ENCODE results near the gene DAGLA. TPM values are rescaled to one million over a fixed set of nuclear protein-coding genes. Genes with fewer than 3 reads are reported as not detected.

DAGLA gene
- total RNA-seq, 2 donors from 2014 or later: 7.0 to 9.9 TPM

GRCh38 chr11:61782299-61782698 lies 102.1 kb downstream of the DAGLA start:
- DNase-seq: no peak
- intact Hi-C loops (cut with DNase I): loop anchor here (5.0 kb wide), 1 partner anchor 40 kb away; no protein-coding TSS in a partner anchor
- Histone ChIP-seq H3K9me3 (no peaks in the 10 kb centered on the region), H3K4me1 (peaks cover 10% of the 10 kb centered on the region), H3K4me3 (no peak overlapping the region), H3K27ac (no peak overlapping the region), H3K36me3 (replicated peaks in 1 of 2; ENCODE audit: insufficient read depth in 1 of 2, low read depth in 2 of 2) (peaks cover 0 to 37% of the 10 kb centered on the region in 2 donors), H3K27me3 (no peaks in the 10 kb centered on the region)
- TF ChIP-seq, protein P1, sequence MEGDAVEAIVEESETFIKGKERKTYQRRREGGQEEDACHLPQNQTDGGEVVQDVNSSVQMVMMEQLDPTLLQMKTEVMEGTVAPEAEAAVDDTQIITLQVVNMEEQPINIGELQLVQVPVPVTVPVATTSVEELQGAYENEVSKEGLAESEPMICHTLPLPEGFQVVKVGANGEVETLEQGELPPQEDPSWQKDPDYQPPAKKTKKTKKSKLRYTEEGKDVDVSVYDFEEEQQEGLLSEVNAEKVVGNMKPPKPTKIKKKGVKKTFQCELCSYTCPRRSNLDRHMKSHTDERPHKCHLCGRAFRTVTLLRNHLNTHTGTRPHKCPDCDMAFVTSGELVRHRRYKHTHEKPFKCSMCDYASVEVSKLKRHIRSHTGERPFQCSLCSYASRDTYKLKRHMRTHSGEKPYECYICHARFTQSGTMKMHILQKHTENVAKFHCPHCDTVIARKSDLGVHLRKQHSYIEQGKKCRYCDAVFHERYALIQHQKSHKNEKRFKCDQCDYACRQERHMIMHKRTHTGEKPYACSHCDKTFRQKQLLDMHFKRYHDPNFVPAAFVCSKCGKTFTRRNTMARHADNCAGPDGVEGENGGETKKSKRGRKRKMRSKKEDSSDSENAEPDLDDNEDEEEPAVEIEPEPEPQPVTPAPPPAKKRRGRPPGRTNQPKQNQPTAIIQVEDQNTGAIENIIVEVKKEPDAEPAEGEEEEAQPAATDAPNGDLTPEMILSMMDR (IDR thresholded peaks at IDR 0.05): no peak
- WGBS, 2 donors: 88 to 89% methylated on average over 3 of the region's 3 CpGs
- ATAC-seq: no peak

DNA sequence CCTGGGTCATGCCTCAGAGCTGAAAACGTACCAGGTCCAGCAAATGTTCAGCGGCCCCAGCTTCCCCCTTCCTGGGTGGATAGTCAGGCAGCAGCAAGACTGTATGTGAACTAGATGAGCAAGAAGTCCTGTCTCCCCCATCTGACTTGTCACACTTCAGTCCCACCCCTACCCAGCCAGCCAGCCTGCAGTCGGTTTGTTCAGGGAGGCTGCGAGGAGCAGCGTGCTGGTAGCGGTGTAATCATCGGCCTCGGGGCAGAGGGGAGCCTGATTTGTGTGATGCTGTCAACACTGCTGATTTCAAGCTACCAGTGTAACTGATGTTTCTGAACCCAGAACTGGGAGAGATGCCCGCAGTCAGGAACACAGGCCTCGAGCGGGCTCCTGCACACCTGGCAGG lies 102.7 kb downstream of the DAGLA start:
- WGBS, 2 donors: 77% methylated on average over 11 of the region's 11 CpGs; no CpG with 5 or more reads in 1 of the 2 donors
- TF ChIP-seq, protein P1 (IDR thresholded peaks at IDR 0.05): no peak
- TF ChIP-seq POLR2A (IDR thresholded peaks at IDR 0.05): no peak
- peaks cover 0 to 39% of the 10 kb centered on the region in 2 donors for H3K36me3 ChIP-seq (replicated peaks in 1 of 2; ENCODE audit: insufficient read depth in 1 of 2, low read depth in 2 of 2)
- peaks cover 4% of the 10 kb centered on the region for H3K4me1 ChIP-seq
- no peak overlapping the region for H3K4me3 ChIP-seq
- H3K27ac ChIP-seq: no peak overlapping the region
- no peaks in the 10 kb centered on the region for H3K9me3 ChIP-seq
- DNase-seq (no peak), ATAC-seq (no peak)
- intact Hi-C loops (cut with DNase I): loop anchor here (5.0 kb wide), 1 partner anchor 41 kb away; no protein-coding TSS in a partner anchor
- H3K27me3 ChIP-seq: no peaks in the 10 kb centered on the region

DNA sequence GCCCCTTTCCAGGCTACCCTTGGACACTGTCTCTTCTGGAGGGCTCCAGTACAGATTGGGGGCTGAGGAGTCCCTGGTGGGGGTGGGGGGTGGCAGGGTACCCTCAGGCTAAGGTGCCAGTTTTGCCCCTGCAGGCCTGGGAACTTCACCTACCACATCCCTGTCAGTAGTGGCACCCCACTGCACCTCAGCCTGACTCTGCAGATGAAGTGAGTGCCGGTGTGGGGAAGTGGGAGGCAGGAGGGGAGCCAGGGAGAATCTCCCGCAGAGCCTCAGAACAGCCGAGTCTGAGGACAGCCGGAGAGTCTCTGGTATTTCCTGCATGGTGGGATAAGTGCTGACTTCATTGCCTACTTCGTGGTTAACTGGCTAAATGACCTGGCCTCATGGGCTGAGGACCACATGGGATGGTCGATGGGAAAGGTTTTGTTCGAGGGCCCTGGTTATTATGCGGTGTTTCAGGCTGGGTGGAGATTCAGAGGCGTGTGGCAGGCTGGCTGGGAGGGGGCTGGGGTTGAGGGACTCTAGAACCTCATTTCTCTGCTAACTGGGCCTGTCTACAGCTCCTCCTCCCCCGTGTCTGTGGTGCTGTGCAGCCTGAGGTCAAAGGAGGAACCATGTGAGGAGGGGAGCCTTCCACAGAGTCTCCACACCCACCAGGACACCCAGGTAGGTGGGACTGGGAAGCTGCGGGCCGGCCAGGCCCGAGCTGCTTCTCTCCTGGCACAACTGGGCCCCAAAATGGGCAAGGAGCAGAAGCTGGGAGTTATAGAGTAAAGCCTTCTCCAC lies 103.7 kb downstream of the DAGLA start:
- Histone ChIP-seq H3K4me3 (no peak overlapping the region), H3K27me3 (no peaks in the 10 kb centered on the region), H3K9me3 (no peaks in the 10 kb centered on the region), H3K27ac (no peak overlapping the region), H3K36me3 (replicated peaks in 1 of 2; ENCODE audit: insufficient read depth in 1 of 2, low read depth in 2 of 2) (peaks cover 0 to 44% of the 10 kb centered on the region in 2 donors), H3K4me1 (no peaks in the 10 kb centered on the region)
- ATAC-seq (no peak), DNase-seq (no peak)
- intact Hi-C loops (cut with DNase I): loop anchor here (5.0 kb wide), 1 partner anchor 42 kb away; no protein-coding TSS in a partner anchor
- WGBS, 2 donors: 75 to 77% methylated on average over 11 to 13 of the region's 13 CpGs
- no peak for TF ChIP-seq POLR2A (IDR thresholded peaks at IDR 0.05)
- TF ChIP-seq, protein P1 (IDR thresholded peaks at IDR 0.05): no peak

GRCh38 chr11:61784506-61784805 lies 104.3 kb downstream of the DAGLA start:
- H3K27me3 ChIP-seq: no peaks in the 10 kb centered on the region
- TF ChIP-seq, protein P1 (IDR thresholded peaks at IDR 0.05): no peak
- TF ChIP-seq POLR2A (IDR thresholded peaks at IDR 0.05): no peak
- DNase-seq: no peak

More at GRCh38 chr11:61784506-61784805, 104.3 kb downstream of the DAGLA start:
- H3K9me3 ChIP-seq: no peaks in the 10 kb centered on the region
- H3K4me1 ChIP-seq: peaks cover 3% of the 10 kb centered on the region
- no peak overlapping the region for H3K27ac ChIP-seq
- ATAC-seq: no peak
- 70 to 76% methylated on average over 6 to 7 of the region's 7 CpGs for WGBS, 2 donors
- peaks cover 0 to 49% of the 10 kb centered on the region in 2 donors for H3K36me3 ChIP-seq (replicated peaks in 1 of 2; ENCODE audit: insufficient read depth in 1 of 2, low read depth in 2 of 2)
- no peak overlapping the region for H3K4me3 ChIP-seq
- intact Hi-C loops (cut with DNase I): loop anchor here (5.0 kb wide), 1 partner anchor 42 kb away; no protein-coding TSS in a partner anchor
